SK-N-SH treated with all-trans-retinoic acid at 6 μM for 48 hours (cell line): ENCODE data around the gene CASZ1.

Experiments used
- ATAC-seq: fragments of 200-7000 bp; cut with Tn5 transposase; 3 replicates; pipeline ENCODE4 v1.9.1; 2020; ENCODE audit warnings: mild to moderate bottlenecking, moderate library complexity
- ARNTL ChIP-seq: fragments of 450-650 bp; formaldehyde crosslinking; IDR thresholded peaks from 2 replicates; pipeline ENCODE4 v1.5.0; 2020; ENCODE audit warnings: low read depth, mild to moderate bottlenecking, moderate library complexity, borderline replicate concordance
- BACH2 ChIP-seq: fragments of 250-450 bp; sonication (Bioruptor Pico); IDR thresholded peaks from 2 replicates; pipeline ENCODE4 v1.9.0; 2021; ENCODE audit warnings: mild to moderate bottlenecking, borderline replicate concordance
- CREB5 ChIP-seq: fragments of 250-450 bp; sonication (Bioruptor Pico); IDR thresholded peaks from 2 replicates; pipeline ENCODE4 v1.5.1; 2020; ENCODE audit warnings: low read depth, mild to moderate bottlenecking, moderate library complexity
- CSDC2 ChIP-seq: fragments of 250-450 bp; sonication (Bioruptor Pico); IDR thresholded peaks from 2 replicates; pipeline ENCODE4 v1.5.0; 2020; ENCODE audit warnings: mild to moderate bottlenecking, moderate library complexity
- CSRNP3 ChIP-seq: fragments of 250-450 bp; sonication (Bioruptor Pico); IDR thresholded peaks from 2 replicates; pipeline ENCODE4 v1.5.1; 2021; ENCODE audit warnings: mild to moderate bottlenecking, moderate library complexity
- ESRRG ChIP-seq: fragments of 250-450 bp; sonication (Bioruptor Pico); IDR thresholded peaks from 2 replicates; pipeline ENCODE4 v1.6.1; 2021; ENCODE audit warnings: mild to moderate bottlenecking
- ISL1 ChIP-seq: fragments of 250-450 bp; sonication (Bioruptor Pico); IDR thresholded peaks from 2 replicates; pipeline ENCODE4 v2.1.2; 2022; ENCODE audit warnings: mild to moderate bottlenecking, moderate library complexity
- OSR1 ChIP-seq: fragments of 250-450 bp; sonication (Bioruptor Pico); IDR thresholded peaks from 2 replicates; pipeline ENCODE4 v1.8.0; 2022; ENCODE audit warnings: moderate library complexity, mild to moderate bottlenecking, inconsistent platforms
- PATZ1 ChIP-seq: fragments of 250-450 bp; sonication (Bioruptor Pico); IDR thresholded peaks from 2 replicates; pipeline ENCODE4 v1.8.0; 2020; ENCODE audit warnings: mild to moderate bottlenecking, moderate library complexity, borderline replicate concordance
- POU6F1 ChIP-seq: fragments of 250-450 bp; sonication (Bioruptor Pico); IDR thresholded peaks from 2 replicates; pipeline ENCODE4 v1.8.0; 2021; ENCODE audit warnings: low read depth, mild to moderate bottlenecking, moderate library complexity, borderline replicate concordance
- PPARA ChIP-seq: fragments of 250-450 bp; sonication (Bioruptor Pico); IDR thresholded peaks from 2 replicates; pipeline ENCODE4 v1.5.0; 2020; ENCODE audit warnings: mild to moderate bottlenecking, borderline replicate concordance
- SNAI2 ChIP-seq: fragments of 250-450 bp; sonication (Bioruptor Pico); IDR thresholded peaks from 2 replicates; pipeline ENCODE4 v1.5.0; 2020; ENCODE audit warnings: mild to moderate bottlenecking, moderate library complexity
- TCF4 ChIP-seq: fragments of 250-450 bp; sonication (Bioruptor Pico); IDR thresholded peaks from 2 replicates; pipeline ENCODE4 v1.8.0; 2021; ENCODE audit warnings: mild to moderate bottlenecking, moderate library complexity, borderline replicate concordance
- TOX ChIP-seq: fragments of 250-450 bp; sonication (Bioruptor Pico); IDR thresholded peaks from 2 replicates; pipeline ENCODE4 v1.8.0; 2021; ENCODE audit warnings: mild to moderate bottlenecking, moderate library complexity, borderline replicate concordance
- TSHZ2 ChIP-seq: fragments of 250-450 bp; sonication (Bioruptor Pico); IDR thresholded peaks from 2 replicates; pipeline ENCODE4 v1.5.0; 2020; ENCODE audit warnings: mild to moderate bottlenecking, moderate library complexity
- ZC3H10 ChIP-seq: fragments of 250-450 bp; sonication (Bioruptor Pico); IDR thresholded peaks from 2 replicates; pipeline ENCODE4 v1.5.1; 2021; ENCODE audit warnings: mild to moderate bottlenecking, moderate library complexity
- ZFP3 ChIP-seq: fragments of 250-450 bp; sonication (Bioruptor Pico); IDR thresholded peaks from 2 replicates; pipeline ENCODE4 v1.5.0; 2020; ENCODE audit warnings: mild to moderate bottlenecking, moderate library complexity
- ZFP30 ChIP-seq: fragments of 450-650 bp; formaldehyde crosslinking; IDR thresholded peaks from 2 replicates; pipeline ENCODE4 v1.5.0; 2022; ENCODE audit warnings: mild to moderate bottlenecking, moderate library complexity
- ZNF565 ChIP-seq: fragments of 450-650 bp; formaldehyde crosslinking; conservative IDR thresholded peaks from 2 replicates; pipeline ENCODE4 v1.5.0; 2020; ENCODE audit warnings: low read depth, mild to moderate bottlenecking, moderate library complexity
- ZNF8 ChIP-seq: fragments of 450-650 bp; formaldehyde crosslinking; IDR thresholded peaks from 2 replicates; pipeline ENCODE4 v1.5.0; 2020; ENCODE audit warnings: mild to moderate bottlenecking, moderate library complexity

CASZ1 gene

GRCh38 chr1:10607228-10607627 is 189.2 kb downstream of the CASZ1 start:
- no peak for TF ChIP-seq ZFP30
- no peak for TF ChIP-seq ARNTL (CRISPR knock-in tag)
- TF ChIP-seq ZNF565 (CRISPR knock-in tag): no peak
- TF ChIP-seq, all 23 proteins: peak for 0
- no peak for ATAC-seq

- ATAC-seq: no peak
- TF ChIP-seq PPARA: no peak
- TF ChIP-seq TCF4 (CRISPR knock-in tag): no peak
- no peak for TF ChIP-seq ZNF8 (CRISPR knock-in tag)
- no peak for TF ChIP-seq ARNTL (CRISPR knock-in tag)
- no peak for TF ChIP-seq ESRRG (CRISPR knock-in tag)
- TF ChIP-seq SNAI2: no peak
- no peak for TF ChIP-seq OSR1 (CRISPR knock-in tag)
- TF ChIP-seq ZFP3: no peak
- no peak for TF ChIP-seq TSHZ2 (CRISPR knock-in tag)
- no peak for TF ChIP-seq CSRNP3 (CRISPR knock-in tag)
- TF ChIP-seq ZFP30: no peak
Observed at GRCh38 chr1:10606064-10606463, 190.4 kb downstream of the CASZ1 start.

GRCh38 chr1:10604966-10605365 is 191.5 kb downstream of the CASZ1 start:
- no peak for ATAC-seq
- TF ChIP-seq ISL1 (CRISPR knock-in tag) (no peak), CSDC2 (no peak), ARNTL (CRISPR knock-in tag) (no peak), ZC3H10 (CRISPR knock-in tag) (no peak), POU6F1 (CRISPR knock-in tag) (no peak)

GRCh38 chr1:10602936-10603335 is 193.5 kb downstream of the CASZ1 start:
- ATAC-seq: no peak
- TF ChIP-seq TCF4 (CRISPR knock-in tag) (no peak), ZNF565 (CRISPR knock-in tag) (no peak), ZFP3 (no peak), TSHZ2 (CRISPR knock-in tag) (no peak), TOX (CRISPR knock-in tag) (no peak), ZNF8 (CRISPR knock-in tag) (no peak), PATZ1 (CRISPR knock-in tag) (no peak), CSRNP3 (CRISPR knock-in tag) (no peak), BACH2 (CRISPR knock-in tag) (no peak), PPARA (no peak), CREB5 (CRISPR knock-in tag) (no peak), ISL1 (CRISPR knock-in tag) (no peak), ZFP30 (no peak)
